ENCODE data around the gene RUNX1.

DNA sequence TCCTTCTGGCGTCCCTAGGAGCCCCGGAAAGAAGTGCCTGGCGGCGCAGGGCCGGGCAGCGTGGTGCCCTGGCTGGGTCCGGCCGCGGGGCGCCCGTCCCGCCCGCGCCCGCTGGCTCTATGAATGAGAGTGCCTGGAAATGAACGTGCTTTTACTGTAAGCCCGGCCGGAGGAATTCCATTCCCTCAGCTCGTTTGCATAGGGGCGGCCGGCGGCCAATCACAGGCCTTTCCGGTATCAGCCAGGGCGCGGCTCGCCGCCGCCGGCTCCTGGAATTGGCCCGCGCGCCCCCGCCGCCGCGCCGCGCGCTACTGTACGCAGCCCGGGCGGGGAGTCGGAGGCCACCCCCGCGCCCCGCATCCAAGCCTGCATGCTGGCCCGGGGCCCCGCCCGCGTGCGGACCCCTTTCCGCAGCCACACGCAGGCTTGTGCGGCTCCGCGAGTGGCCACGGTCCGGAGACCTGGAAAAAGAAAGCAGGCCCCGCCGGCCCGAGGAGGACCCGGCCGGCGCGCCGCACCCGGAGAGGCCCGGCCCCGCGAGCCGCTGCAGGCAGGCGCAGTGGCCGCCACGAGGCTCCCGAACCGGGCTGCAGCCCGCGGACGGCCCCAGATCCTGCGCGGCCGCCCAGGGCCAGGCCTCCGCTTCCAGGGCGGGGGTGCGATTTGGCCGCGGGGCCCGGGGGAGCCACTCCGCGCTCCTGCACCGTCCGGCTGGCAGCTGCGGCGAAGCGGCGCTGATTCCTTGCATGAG, 160.4 kb downstream of the RUNX1 start:
- no peak for TF ChIP-seq NRF1 (IDR thresholded peaks at IDR 0.05; ENCODE audit: low read depth, low read length)
- TF ChIP-seq, protein P1, sequence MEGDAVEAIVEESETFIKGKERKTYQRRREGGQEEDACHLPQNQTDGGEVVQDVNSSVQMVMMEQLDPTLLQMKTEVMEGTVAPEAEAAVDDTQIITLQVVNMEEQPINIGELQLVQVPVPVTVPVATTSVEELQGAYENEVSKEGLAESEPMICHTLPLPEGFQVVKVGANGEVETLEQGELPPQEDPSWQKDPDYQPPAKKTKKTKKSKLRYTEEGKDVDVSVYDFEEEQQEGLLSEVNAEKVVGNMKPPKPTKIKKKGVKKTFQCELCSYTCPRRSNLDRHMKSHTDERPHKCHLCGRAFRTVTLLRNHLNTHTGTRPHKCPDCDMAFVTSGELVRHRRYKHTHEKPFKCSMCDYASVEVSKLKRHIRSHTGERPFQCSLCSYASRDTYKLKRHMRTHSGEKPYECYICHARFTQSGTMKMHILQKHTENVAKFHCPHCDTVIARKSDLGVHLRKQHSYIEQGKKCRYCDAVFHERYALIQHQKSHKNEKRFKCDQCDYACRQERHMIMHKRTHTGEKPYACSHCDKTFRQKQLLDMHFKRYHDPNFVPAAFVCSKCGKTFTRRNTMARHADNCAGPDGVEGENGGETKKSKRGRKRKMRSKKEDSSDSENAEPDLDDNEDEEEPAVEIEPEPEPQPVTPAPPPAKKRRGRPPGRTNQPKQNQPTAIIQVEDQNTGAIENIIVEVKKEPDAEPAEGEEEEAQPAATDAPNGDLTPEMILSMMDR (IDR thresholded peaks at IDR 0.05), result no peak
- no peak for TF ChIP-seq RFX5 (IDR thresholded peaks at IDR 0.05; ENCODE audit: low read length)
- TF ChIP-seq RCOR1 (IDR thresholded peaks at IDR 0.05; ENCODE audit: low read length), result peak; percentile 62; the same call in 1 of the 2 replicates
- TF ChIP-seq EP300 (IDR thresholded peaks at IDR 0.05; ENCODE audit: borderline replicate concordance in 1 of 2, low read depth in 1 of 2, low read length in 1 of 2), result no peak
- peak; percentile 45 for TF ChIP-seq MXI1 (IDR thresholded peaks at IDR 0.05; ENCODE audit: low read depth, low read length)
